H1 (cell line): ENCODE measurements around the gene ABCG1. TPM values are rescaled to one million over a fixed set of nuclear protein-coding genes. Genes with fewer than 3 reads are reported as not detected.

Source experiments
- CTCF ChIA-PET: fragments of 300-600 bp; sonication (Branson Sonifier 250); formaldehyde crosslinking; loops from one replicate; lab custom pipeline; 2021; ENCODE audit not compliant: partially characterized antibody; lab: Charles Lee
- POLR2A ChIA-PET: fragments of 300-600 bp; sonication (Branson Sonifier 250); formaldehyde crosslinking; loops from one replicate; lab custom pipeline; 2021; ENCODE audit warnings: inconsistent platforms; ENCODE audit not compliant: partially characterized antibody; lab: Charles Lee
- DNase-seq, 2 experiments: peaks; one replicate each; pipeline versions ENCODE4 v3.0.0 to v3.0.0-alpha.2; 2010 to 2022; ENCODE audit warnings: low spot score in 2 of 2, low read depth in 1 of 2, mixed read lengths in 1 of 2
- FAIRE-seq: peaks from 2 replicates; lab custom pipeline; 2011; peaks lifted over from hg19 to GRCh38; lab: Jason Lieb, UNC
- H2AFZ ChIP-seq: 2 replicates; pipeline ENCODE4 v1.8.1; 2012; ENCODE audit warnings: low read length, inconsistent platforms
- H2AK5ac ChIP-seq: 2 replicates; pipeline ENCODE4 v1.6.1; 2013; ENCODE audit warnings: low read depth, low read length
- H2BK120ac ChIP-seq: replicated peaks from 2 replicates; pipeline ENCODE3; 2013; ENCODE audit warnings: low read depth, low read length, inconsistent platforms
- H2BK12ac ChIP-seq: 2 replicates; pipeline ENCODE4 v1.6.1; 2013; ENCODE audit warnings: low read depth, low read length
- H2BK15ac ChIP-seq: 2 replicates; pipeline ENCODE4 v1.6.1; 2013; ENCODE audit warnings: low read length
- H2BK20ac ChIP-seq: 2 replicates; pipeline ENCODE4 v1.6.1; 2013; ENCODE audit warnings: low read length
- H2BK5ac ChIP-seq: 2 replicates; pipeline ENCODE4 v1.6.1; 2013; ENCODE audit warnings: low read depth, low read length
- H3K14ac ChIP-seq: 2 replicates; pipeline ENCODE4 v1.6.1; 2013; ENCODE audit warnings: inconsistent platforms; ENCODE audit not compliant: insufficient read length
- H3K18ac ChIP-seq: 2 replicates; pipeline ENCODE4 v1.6.1; 2013; ENCODE audit warnings: low read length; ENCODE audit errors: extremely low read depth
- H3K23ac ChIP-seq: 2 replicates; pipeline ENCODE4 v1.6.1; 2013; ENCODE audit warnings: inconsistent platforms; ENCODE audit not compliant: insufficient read length
- H3K23me2 ChIP-seq: 2 replicates; pipeline ENCODE4 v1.6.1; 2013; ENCODE audit warnings: low read depth, low read length
- H3K27ac ChIP-seq: 2 replicates; pipeline ENCODE4 v1.6.1; 2011; ENCODE audit warnings: low read depth, low read length, inconsistent platforms
- H3K27me3 ChIP-seq, 4 experiments: replicated peaks in 1 of 4; 1 replicate in 1 of 4; 2 replicates in 3 of 4; pipeline versions ENCODE4 v1.6.1 to v1.8.1; 2011 to 2013; ENCODE audit warnings: low read length in 3 of 4, mild to moderate bottlenecking in 3 of 4, inconsistent platforms in 2 of 4, mixed read lengths in 2 of 4, moderate library complexity in 1 of 4; ENCODE audit not compliant: control insufficient read depth in 3 of 4, insufficient read depth in 3 of 4; ENCODE audit errors: extremely low read depth in 1 of 4
- H3K36me3 ChIP-seq, 4 experiments: 2 replicates each; pipeline versions ENCODE4 v1.6.1 to v1.8.1; 2011 to 2013; ENCODE audit warnings: mild to moderate bottlenecking in 4 of 4, low read length in 3 of 4, moderate library complexity in 2 of 4, control low read depth in 1 of 4, inconsistent platforms in 1 of 4; ENCODE audit not compliant: insufficient read depth in 4 of 4, control insufficient read depth in 2 of 4
- H3K4ac ChIP-seq: replicated peaks from 2 replicates; pipeline ENCODE3; 2013; ENCODE audit warnings: low read length, low read depth, mixed read lengths, inconsistent platforms; ENCODE audit not compliant: insufficient read length
- H3K4me1 ChIP-seq, 4 experiments: replicated peaks in 1 of 4; 1 replicate in 1 of 4; 2 replicates in 3 of 4; pipeline versions ENCODE4 v1.6.1 to v1.8.1; 2011 to 2013; ENCODE audit warnings: low read length in 3 of 4, inconsistent platforms in 2 of 4, mixed read lengths in 1 of 4; ENCODE audit not compliant: insufficient read depth in 4 of 4, control insufficient read depth in 3 of 4
- H3K4me2 ChIP-seq, 2 experiments: 2 replicates each; pipeline versions ENCODE4 v1.6.1 to v1.8.1; 2011 to 2013; ENCODE audit warnings: low read depth in 2 of 2, low read length in 2 of 2, control low read depth in 1 of 2, inconsistent platforms in 1 of 2, mild to moderate bottlenecking in 1 of 2; ENCODE audit not compliant: insufficient read depth in 1 of 2
- H3K4me3 ChIP-seq, 4 experiments: fragments of 200-600, 300-600 bp in 1 of 4; sonication (generic), shearing (Covaris generic), sonication (Bioruptor Twin) in 1 of 4; 2 replicates each; pipeline versions ENCODE4 v1.5.1 to v1.8.1; 2011 to 2016; ENCODE audit warnings: low read length in 4 of 4, low read depth in 3 of 4, control low read depth in 2 of 4, inconsistent platforms in 2 of 4, mild to moderate bottlenecking in 2 of 4, mixed read lengths in 1 of 4, moderate library complexity in 1 of 4; ENCODE audit not compliant: insufficient read depth in 2 of 4; ENCODE audit errors: extremely low read depth in 1 of 4
- H3K56ac ChIP-seq: replicated peaks from 2 replicates; pipeline ENCODE3; 2013; ENCODE audit warnings: low read depth, mild to moderate bottlenecking, mixed read lengths, low read length, inconsistent platforms; ENCODE audit not compliant: insufficient read length
- H3K79me1 ChIP-seq: 2 replicates; pipeline ENCODE4 v1.6.1; 2013; ENCODE audit warnings: low read depth, low read length, control low read depth
- H3K79me2 ChIP-seq, 2 experiments: 2 replicates each; pipeline versions ENCODE4 v1.6.1 to v1.8.1; 2012 to 2013; ENCODE audit warnings: low read length in 2 of 2, mild to moderate bottlenecking in 2 of 2, inconsistent platforms in 1 of 2; ENCODE audit not compliant: insufficient read depth in 2 of 2, control insufficient read depth in 1 of 2
- H3K9ac ChIP-seq, 4 experiments: replicated peaks in 1 of 4; 1 replicate in 1 of 4; 2 replicates in 3 of 4; pipeline versions ENCODE4 v1.6.1 to v1.8.1; 2011 to 2013; ENCODE audit warnings: low read depth in 3 of 4, low read length in 3 of 4, control low read depth in 2 of 4, mild to moderate bottlenecking in 2 of 4, moderate library complexity in 2 of 4, inconsistent platforms in 1 of 4; ENCODE audit errors: extremely low read depth in 1 of 4
- H3K9me3 ChIP-seq, 2 experiments: 2 replicates each; pipeline versions ENCODE4 v1.6.1 to v1.8.1; 2012 to 2013; ENCODE audit warnings: mild to moderate bottlenecking in 2 of 2, moderate library complexity in 2 of 2, control low read depth in 1 of 2, inconsistent platforms in 1 of 2, low read depth in 1 of 2, low read length in 1 of 2, mixed read lengths in 1 of 2; ENCODE audit not compliant: insufficient read depth in 2 of 2
- H4K20me1 ChIP-seq, 2 experiments: replicated peaks in 1 of 2; 2 replicates each; pipeline versions ENCODE3 to v1.8.1; 2011 to 2013; ENCODE audit warnings: inconsistent platforms in 2 of 2, low read length in 2 of 2, mild to moderate bottlenecking in 1 of 2; ENCODE audit not compliant: insufficient read depth in 2 of 2, control insufficient read depth in 1 of 2
- H4K5ac ChIP-seq: 2 replicates; pipeline ENCODE4 v1.6.1; 2013; ENCODE audit warnings: low read length, low read depth, mixed read lengths, inconsistent platforms; ENCODE audit not compliant: insufficient read length
- H4K8ac ChIP-seq: 2 replicates; pipeline ENCODE4 v1.8.0; 2013; ENCODE audit warnings: mild to moderate bottlenecking, moderate library complexity, low read length, inconsistent platforms; ENCODE audit not compliant: insufficient read depth; ENCODE audit errors: extremely low read depth
- H4K91ac ChIP-seq: replicated peaks from 2 replicates; pipeline ENCODE3; 2013; ENCODE audit warnings: low read length, mixed read lengths, inconsistent platforms; ENCODE audit not compliant: insufficient read length
- ATF2 ChIP-seq: IDR thresholded peaks from 2 replicates; pipeline ENCODE4 v1.6.1; 2012; ENCODE audit warnings: low read length, inconsistent platforms
- BCL11A ChIP-seq, 2 experiments: IDR thresholded peaks; one replicate each; pipeline ENCODE4 v1.6.1; 2011; ENCODE audit warnings: low read depth in 2 of 2, low read length in 2 of 2, mild to moderate bottlenecking in 2 of 2
- CBX8 ChIP-seq: fragments of 300-800, 300-1000 bp; sonication (generic); IDR thresholded peaks from 2 replicates; pipeline ENCODE4 v1.7.1; 2016; ENCODE audit warnings: low read depth, low read length, borderline replicate concordance
- CHD1 ChIP-seq: IDR thresholded peaks from 2 replicates; pipeline ENCODE4 v1.6.1; 2012; ENCODE audit warnings: low read depth, low read length, improper control_type of control experiment
- EZH2 ChIP-seq: fragments of 200-600 bp; sonication (generic); IDR thresholded peaks from 2 replicates; pipeline ENCODE4 v1.7.1; 2012; ENCODE audit warnings: low read depth, mild to moderate bottlenecking, moderate library complexity, low read length, inconsistent platforms; ENCODE audit not compliant: severe bottlenecking
- POLR2AphosphoS5 ChIP-seq: IDR thresholded peaks from 2 replicates; pipeline ENCODE4 v1.6.1; 2011; ENCODE audit warnings: low read depth, low read length
- RBBP5 ChIP-seq: IDR thresholded peaks from 2 replicates; pipeline ENCODE4 v1.7.1; 2012; ENCODE audit warnings: low read depth, mild to moderate bottlenecking, inconsistent platforms, low read length, moderate library complexity, borderline replicate concordance
- RFX5 ChIP-seq: IDR thresholded peaks from 2 replicates; pipeline ENCODE4 v1.6.1; 2011; ENCODE audit warnings: low read depth, low read length, improper control_type of control experiment, borderline replicate concordance
- SP2 ChIP-seq: IDR thresholded peaks from 2 replicates; pipeline ENCODE4 v1.6.1; 2012; ENCODE audit warnings: mild to moderate bottlenecking, low read length, inconsistent platforms
- SRF ChIP-seq: IDR thresholded peaks from 2 replicates; pipeline ENCODE4 v1.6.1; 2011; ENCODE audit warnings: mild to moderate bottlenecking, low read depth, low read length, moderate library complexity
- WGBS, 2 experiments: shearing (Covaris generic) in 1 of 2; methylation state at CpG; one replicate each; pipeline versions ENCODE4 v1.1.6 to v1.1.7; 2013 to 2015; ENCODE audit warnings: low lambda C conversion rate in 2 of 2, mixed read lengths in 2 of 2, inconsistent platforms in 1 of 2, low coverage in 1 of 2, missing lambda C conversion rate in 1 of 2; ENCODE audit not compliant: insufficient replicate concordance in 2 of 2, insufficient coverage in 1 of 2, insufficient read length in 1 of 2; ENCODE audit errors: extremely low coverage in 1 of 2, missing lambda C conversion rate in 1 of 2; 5-methylcytosine and 5-hydroxymethylcytosine counted together
- polyA plus RNA-seq, 7 experiments: library from polyadenylated mRNA; depleted of rRNA in 3 of 7; stranded (reverse) in 5 of 7; unstranded in 2 of 7; fragments of >200 nt in 5 of 7; fragments of 200-250 nt in 2 of 7; gene quantifications; 1 replicate in 5 of 7; 2 replicates in 1 of 7; 4 replicates in 1 of 7; pipeline versions ENCODE4 v1.2.1 to v1.2.3, GENCODE V29; 2011 to 2013; ENCODE audit warnings: missing spikeins in 2 of 7, mixed read lengths in 2 of 7
- total RNA-seq: library from RNA; stranded (reverse); fragmentation: NEBNext Ultra II Directional; extraction: Animal tissue kit (Norgen Biotek cat#: 25700); gene quantifications from 2 replicates; pipeline ENCODE4 v1.2.1, GENCODE V29; 2021

The ABCG1 gene
- total and polyA plus RNA-seq, 2 of the 8 experiments (the other 6 are each of a cell fraction or from before 2014, with no cell fraction given): 2.1 to 4.0 TPM

GRCh38 chr21:42200906-42201614 is 17.9 kb upstream of the ABCG1 start:
- no peak overlapping the region for H3K9ac ChIP-seq
- H4K5ac ChIP-seq: no peak overlapping the region
- FAIRE-seq (no peak), DNase-seq (no peak)
- no peak overlapping the region for H3K23ac ChIP-seq
- H2BK5ac ChIP-seq: no peak overlapping the region
- ChIA-PET CTCF (interaction anchor here (0.7 to 2.0 kb wide), 7 partner anchors 8 to 58 kb away, joined by 3 to 10 read pairs (median 3); no protein-coding TSS in a partner anchor), POLR2A (no interaction called here)
- H3K79me2 ChIP-seq: no peaks in the 10 kb centered on the region
- no peak overlapping the region for H2AK5ac ChIP-seq
- no peak overlapping the region for H4K91ac ChIP-seq
- no peak overlapping the region; the same call in 1 of the 2 replicates for H4K8ac ChIP-seq
- H4K20me1 ChIP-seq: no peaks in the 10 kb centered on the region
- no peak overlapping the region for H3K27ac ChIP-seq
- peak overlapping the region; percentile 71; the same call in 1 of the 2 replicates for H3K18ac ChIP-seq
- H3K23me2 ChIP-seq: no peaks in the 10 kb centered on the region
- H3K4me1 ChIP-seq: no peaks in the 10 kb centered on the region
- peak overlapping the region; percentile 80 for H3K14ac ChIP-seq
- no peaks in the 10 kb centered on the region for H3K79me1 ChIP-seq
- 86% methylated on average over 12 of the region's 14 CpGs; no CpG with 5 or more reads in 1 of the 2 experiments for WGBS, 2 experiments
- no peaks in the 10 kb centered on the region for H3K36me3 ChIP-seq
- H3K4ac ChIP-seq: peak overlapping the region; percentile 3
- no peaks in the 10 kb centered on the region; a peak in 1 of 7 replicates for H3K27me3 ChIP-seq
- 0 out of 2 replicates have a peak overlapping the region, but pooled peaks have one; percentile 40 for H2AFZ ChIP-seq
- TF ChIP-seq POLR2AphosphoS5: no peak
- no peak for TF ChIP-seq BCL11A (IDR thresholded peaks at IDR 0.05; ENCODE audit: low read depth in 2 of 2, low read length in 2 of 2)
- TF ChIP-seq SRF: no peak
- TF ChIP-seq CHD1: no peak
- TF ChIP-seq RFX5: no peak
- TF ChIP-seq SP2: no peak
- TF ChIP-seq CBX8: no peak
- no peak for TF ChIP-seq RBBP5
- TF ChIP-seq EZH2: no peak
- TF ChIP-seq ATF2: no peak
- H2BK120ac ChIP-seq: no peak overlapping the region
- no peak overlapping the region for H3K4me3 ChIP-seq
- peak overlapping the region; percentile 39; the same call in 1 of the 2 replicates for H2BK12ac ChIP-seq
- no peak overlapping the region for H2BK15ac ChIP-seq
- H2BK20ac ChIP-seq: no peak overlapping the region
- H3K9me3 ChIP-seq: no peaks in the 10 kb centered on the region
- no peak overlapping the region for H3K56ac ChIP-seq
- no peak overlapping the region for H3K4me2 ChIP-seq
